Adipocyte (in vitro differentiated cells): Measurements from ENCODE around the gene SCARB1.

Experiments used
- DNase-seq: peaks from one replicate; pipeline ENCODE4 v3.0.0-alpha.2; 2015; ENCODE audit warnings: low read depth
- H3K27me3 ChIP-seq: replicated peaks from 2 replicates; pipeline ENCODE4 v1.7.0; 2013; ENCODE audit warnings: mild to moderate bottlenecking, low read length, moderate library complexity; ENCODE audit not compliant: control insufficient read depth, insufficient read depth
- H3K36me3 ChIP-seq: 2 replicates; pipeline ENCODE4 v1.7.0; 2013; ENCODE audit warnings: low read length, mild to moderate bottlenecking, moderate library complexity; ENCODE audit not compliant: control insufficient read depth, insufficient read depth, severe bottlenecking
- H3K4me1 ChIP-seq: 2 replicates; pipeline ENCODE4 v1.7.0; 2013; ENCODE audit warnings: mild to moderate bottlenecking, low read length, moderate library complexity; ENCODE audit not compliant: control insufficient read depth, insufficient read depth
- H3K4me3 ChIP-seq: 2 replicates; pipeline ENCODE4 v1.7.0; 2013; ENCODE audit warnings: mild to moderate bottlenecking, low read length, moderate library complexity
- H3K9ac ChIP-seq: 2 replicates; pipeline ENCODE4 v1.7.0; 2013; ENCODE audit warnings: mild to moderate bottlenecking, low read length, moderate library complexity
- H3K9me3 ChIP-seq: 2 replicates; pipeline ENCODE4 v1.7.0; 2013; ENCODE audit warnings: mild to moderate bottlenecking, low read length, moderate library complexity; ENCODE audit not compliant: control insufficient read depth

The SCARB1 gene

DNA sequence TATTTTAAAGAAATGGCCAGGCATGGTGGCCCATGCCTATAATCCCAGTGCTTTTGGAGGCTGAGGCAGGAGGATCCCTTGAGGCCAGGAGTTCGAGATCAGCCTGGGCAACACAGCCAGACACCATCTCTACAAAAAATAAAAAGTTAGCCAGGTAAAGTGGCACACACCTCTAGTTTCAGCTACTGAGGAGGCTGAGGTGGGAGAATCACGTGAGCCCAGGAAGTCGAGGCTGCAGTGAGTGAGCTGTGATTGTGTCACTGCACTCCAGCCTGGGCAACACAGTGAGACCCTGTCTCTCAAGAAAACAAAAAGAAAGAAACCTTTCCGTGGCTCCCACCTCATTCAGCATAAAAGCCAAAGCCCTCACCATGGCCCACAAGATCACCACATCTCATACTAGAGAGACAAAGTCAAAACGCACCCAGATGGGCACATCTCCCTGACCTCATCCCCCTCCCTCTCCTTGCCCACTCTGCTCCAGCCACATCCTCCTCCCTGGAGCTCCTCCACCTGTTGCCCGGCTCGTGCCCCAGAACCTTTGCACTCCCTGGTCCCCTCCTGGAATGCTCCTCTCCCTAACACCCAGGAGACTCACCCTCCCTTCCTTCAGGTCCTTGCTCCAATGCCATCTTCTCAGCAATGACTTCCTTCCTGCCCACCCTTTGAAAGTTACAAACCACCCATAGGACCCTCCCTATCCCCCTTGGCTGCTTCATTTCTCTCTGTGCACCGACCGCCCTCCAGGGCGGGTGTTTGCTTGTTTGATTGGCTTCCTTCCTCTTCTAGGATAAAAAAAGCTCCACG is 4.8 kb upstream of the SCARB1 start:
- no peak for DNase-seq
- Histone ChIP-seq H3K4me3 (no peak overlapping the region), H3K27me3 (no peaks in the 10 kb centered on the region), H3K9ac (no peak overlapping the region), H3K4me1 (no peaks in the 10 kb centered on the region), H3K36me3 (no peaks in the 10 kb centered on the region), H3K9me3 (no peaks in the 10 kb centered on the region)

DNA sequence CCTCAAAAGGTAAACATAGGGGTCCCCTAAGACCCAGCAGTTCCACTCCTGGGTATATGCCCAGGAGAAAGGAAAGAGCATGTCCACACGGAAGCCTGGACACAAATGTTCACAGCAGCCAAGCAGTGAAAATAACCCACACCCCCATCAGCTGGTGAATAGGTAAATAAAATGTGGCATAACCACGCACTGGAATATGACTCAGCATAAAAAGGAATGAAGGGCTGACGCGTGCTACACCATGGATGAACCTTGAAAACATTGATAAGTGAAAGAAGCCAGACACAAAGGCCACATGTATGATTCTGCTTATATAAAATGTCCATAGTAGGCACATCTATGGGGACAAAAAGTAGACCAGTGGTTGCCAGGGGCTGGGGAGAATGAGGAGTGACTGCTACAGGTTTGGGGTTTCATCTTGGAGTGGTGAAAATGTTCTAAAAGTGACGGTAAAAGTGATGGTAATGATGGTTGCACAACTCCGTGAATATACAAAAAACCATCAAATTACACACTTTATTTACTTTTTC is 3.8 kb upstream of the SCARB1 start:
- Histone ChIP-seq H3K27me3 (no peaks in the 10 kb centered on the region), H3K4me3 (no peak overlapping the region), H3K9me3 (no peaks in the 10 kb centered on the region), H3K9ac (no peak overlapping the region), H3K36me3 (no peaks in the 10 kb centered on the region), H3K4me1 (peaks cover 7% of the 10 kb centered on the region)
- DNase-seq, result peak; percentile 36

DNA sequence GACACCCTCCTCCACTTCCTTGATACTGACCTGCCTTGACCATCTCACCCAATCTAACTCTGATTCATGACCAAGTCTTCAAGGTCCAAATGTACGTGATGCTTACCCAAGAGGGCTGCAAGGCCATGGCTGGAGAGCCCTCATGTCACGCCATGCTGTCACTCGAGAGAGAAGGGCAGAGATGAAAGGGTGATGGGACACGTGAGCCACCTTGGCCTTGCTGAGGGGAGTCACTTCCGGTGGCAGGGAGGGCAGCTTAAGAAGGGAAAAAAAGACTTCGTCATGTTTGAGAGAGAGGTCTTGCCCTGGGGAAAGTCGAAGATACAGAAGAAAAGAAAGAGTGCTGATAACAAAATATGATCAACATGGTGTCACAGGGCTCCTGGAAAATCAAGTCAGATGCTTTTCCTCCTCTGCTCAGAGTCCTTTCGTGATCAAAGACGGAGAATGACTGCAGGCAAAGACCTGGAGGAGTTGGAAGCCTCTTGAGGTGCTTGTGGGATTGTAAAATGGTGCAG is 3.3 kb upstream of the SCARB1 start:
- Histone ChIP-seq H3K4me1 (peaks cover 11% of the 10 kb centered on the region), H3K36me3 (no peaks in the 10 kb centered on the region), H3K9me3 (no peaks in the 10 kb centered on the region), H3K4me3 (no peak overlapping the region), H3K27me3 (no peaks in the 10 kb centered on the region), H3K9ac (no peak overlapping the region)
- no peak for DNase-seq

DNA sequence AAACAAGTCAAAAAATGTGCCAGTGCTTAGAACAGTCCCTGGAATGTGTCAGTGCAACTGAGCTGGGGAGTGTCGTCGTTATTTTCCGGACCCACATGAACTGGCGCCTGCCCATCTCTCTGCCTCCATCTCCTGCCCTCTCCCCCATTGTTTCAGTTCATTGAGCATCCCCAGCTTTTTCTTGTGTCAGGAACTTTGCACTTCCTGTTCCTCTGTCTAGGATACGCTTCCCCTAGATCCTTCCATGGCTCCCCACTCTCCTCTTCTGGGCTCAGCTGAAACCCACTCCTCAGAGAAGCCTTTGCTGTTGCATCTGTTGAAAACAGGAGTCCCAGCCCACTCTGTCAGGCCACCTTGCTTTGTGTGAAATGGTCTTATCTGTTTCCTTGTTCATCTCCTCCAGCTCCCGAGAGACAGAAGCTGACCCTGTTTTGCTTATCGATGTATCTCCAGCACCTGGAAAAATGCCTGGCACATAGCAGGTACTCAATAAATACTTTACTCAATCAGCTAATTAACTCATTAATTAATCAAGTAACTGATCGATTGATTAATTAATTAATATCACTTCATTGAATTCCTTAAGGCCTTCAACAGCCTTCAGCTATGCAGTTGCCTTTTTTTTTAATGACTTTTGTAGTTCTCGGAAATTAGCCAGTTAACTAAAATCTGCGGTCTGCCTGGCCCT is 2.7 kb upstream of the SCARB1 start:
- H3K36me3 ChIP-seq, result no peaks in the 10 kb centered on the region
- H3K4me3 ChIP-seq, result no peak overlapping the region
- H3K27me3 ChIP-seq, result no peaks in the 10 kb centered on the region
- H3K4me1 ChIP-seq, result peaks cover 17% of the 10 kb centered on the region
- no peak for DNase-seq
- H3K9ac ChIP-seq, result no peak overlapping the region
- no peaks in the 10 kb centered on the region for H3K9me3 ChIP-seq

DNA sequence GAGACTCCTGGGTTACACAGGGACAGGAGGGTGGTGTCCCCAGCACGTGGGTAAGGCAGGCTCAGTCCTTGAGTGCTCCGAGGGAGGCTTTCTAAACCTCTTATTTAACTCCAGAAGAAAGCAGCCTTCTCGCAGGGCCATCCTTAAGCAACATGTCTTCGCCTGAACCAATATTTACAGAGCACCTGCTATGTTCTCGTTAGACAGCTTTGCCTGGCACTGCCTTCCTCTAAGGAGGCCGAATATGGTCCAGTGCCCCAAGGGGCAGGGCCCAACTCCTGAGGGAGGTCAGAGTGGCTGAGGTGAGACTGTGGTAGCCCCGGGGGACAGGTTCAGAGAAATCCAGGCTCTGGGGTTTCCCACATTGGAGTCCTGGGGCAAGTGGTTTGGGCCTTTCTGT is 2.1 kb upstream of the SCARB1 start:
- no peaks in the 10 kb centered on the region for H3K27me3 ChIP-seq
- no peak for DNase-seq
- H3K4me3 ChIP-seq, result no peak overlapping the region
- no peak overlapping the region for H3K9ac ChIP-seq
- H3K36me3 ChIP-seq, result peaks cover 3% of the 10 kb centered on the region
- H3K9me3 ChIP-seq, result no peaks in the 10 kb centered on the region
- peaks cover 19% of the 10 kb centered on the region for H3K4me1 ChIP-seq

DNA sequence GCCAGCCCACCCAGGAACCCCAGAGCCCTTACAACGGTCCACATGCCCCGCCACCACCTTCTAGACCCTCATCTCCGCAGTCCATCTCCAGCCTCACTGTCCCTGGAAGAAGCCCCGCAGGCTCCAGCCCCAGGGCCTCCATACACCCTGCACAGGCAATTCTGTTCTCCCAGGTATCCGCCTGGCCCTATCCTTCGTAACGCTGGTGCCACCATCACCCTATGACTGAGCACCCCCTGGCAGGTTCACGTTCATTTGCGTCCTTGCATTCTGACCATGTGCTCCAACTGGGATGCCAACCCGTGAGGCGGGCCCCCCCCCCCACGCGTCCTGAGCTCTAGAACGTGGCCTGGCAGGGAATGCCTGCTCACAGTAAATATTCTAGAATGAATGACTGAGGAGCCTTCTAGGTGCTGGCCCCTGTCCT is 675 bp upstream of the SCARB1 start:
- Histone ChIP-seq H3K4me3 (peak overlapping the region; percentile 72), H3K9ac (peak overlapping the region; percentile 77), H3K4me1 (peaks cover 21% of the 10 kb centered on the region), H3K9me3 (no peaks in the 10 kb centered on the region), H3K36me3 (peaks cover 3% of the 10 kb centered on the region), H3K27me3 (no peaks in the 10 kb centered on the region)
- no peak for DNase-seq

DNA sequence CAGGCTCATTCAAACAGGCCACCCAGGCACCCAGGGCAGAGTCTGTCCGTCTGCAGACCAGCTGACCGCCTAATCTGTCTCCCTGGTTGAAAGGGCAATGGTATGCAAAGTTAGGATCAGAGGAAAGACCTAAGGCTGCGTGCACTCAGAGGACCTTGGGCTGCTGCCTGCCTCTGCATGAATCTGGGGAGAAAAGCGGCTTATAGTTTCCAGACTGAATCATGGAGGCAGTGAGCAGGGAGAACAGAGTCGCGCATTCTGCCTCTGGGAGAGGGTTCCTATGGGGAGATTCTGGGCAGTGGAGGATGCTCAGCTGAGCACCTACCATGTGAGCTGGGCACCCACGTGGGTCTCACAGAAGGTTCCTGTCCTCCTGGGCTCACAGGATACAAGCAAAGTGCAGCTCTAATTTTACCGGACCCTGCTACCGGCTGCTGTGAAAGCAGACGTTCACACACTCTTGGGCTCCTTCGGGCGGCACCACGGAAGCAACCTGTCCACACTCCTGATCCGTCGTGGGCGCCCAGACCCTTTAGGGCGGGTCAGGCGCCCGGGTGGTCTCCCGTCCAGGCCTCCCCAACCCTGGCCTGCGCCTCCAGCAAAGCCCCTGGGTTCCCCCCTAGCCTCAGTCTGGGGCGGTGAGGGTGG is 772 bp downstream of the SCARB1 start:
- Histone ChIP-seq H3K27me3 (no peaks in the 10 kb centered on the region), H3K4me1 (peaks cover 21% of the 10 kb centered on the region), H3K9me3 (no peaks in the 10 kb centered on the region), H3K36me3 (peaks cover 7% of the 10 kb centered on the region), H3K9ac (peak overlapping the region; percentile 88), H3K4me3 (peak overlapping the region; percentile 87)
- peak; percentile 19 for DNase-seq

DNA sequence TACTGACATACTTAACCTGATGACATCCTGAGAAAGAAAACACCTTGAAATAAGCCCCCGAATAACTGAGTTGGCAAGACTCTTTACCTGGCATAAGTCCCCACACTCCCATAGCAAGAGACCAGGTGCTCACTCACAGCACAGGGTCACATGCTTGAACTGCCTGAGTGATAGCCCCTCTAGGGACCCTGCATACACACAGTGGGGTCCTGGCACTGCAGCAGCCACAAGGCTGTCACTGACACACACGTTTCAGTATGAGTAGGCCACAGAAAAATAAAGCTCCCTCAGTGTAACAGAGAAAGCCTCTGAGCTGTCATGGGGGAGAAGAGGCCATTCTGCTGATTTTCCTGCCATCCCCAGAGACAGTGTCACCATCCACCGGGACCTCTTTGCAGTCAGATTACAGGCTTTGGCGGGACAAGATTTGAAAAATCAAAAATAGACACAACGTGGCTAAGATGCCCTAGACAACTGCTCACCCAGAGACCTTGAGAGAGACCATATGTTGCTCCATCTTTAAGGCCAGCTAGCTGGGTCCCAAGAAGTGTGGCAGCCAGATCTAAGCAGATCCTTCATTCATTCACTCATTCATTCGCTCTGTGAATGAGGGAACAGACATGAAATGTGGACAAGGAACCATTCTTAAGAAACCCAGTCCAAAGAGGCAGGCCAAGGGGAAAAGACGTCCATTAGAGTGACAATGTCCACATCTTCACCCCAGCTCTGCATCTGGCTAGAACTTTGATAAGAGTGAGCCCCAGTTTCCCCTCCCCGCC is 1.6 kb downstream of the SCARB1 start:
- H3K9ac ChIP-seq, result peak overlapping the region; percentile 88
- no peaks in the 10 kb centered on the region for H3K27me3 ChIP-seq
- DNase-seq, result no peak
- peak overlapping the region; percentile 87 for H3K4me3 ChIP-seq
- peaks cover 7% of the 10 kb centered on the region for H3K36me3 ChIP-seq
- no peaks in the 10 kb centered on the region for H3K9me3 ChIP-seq
- H3K4me1 ChIP-seq, result peaks cover 21% of the 10 kb centered on the region

DNA sequence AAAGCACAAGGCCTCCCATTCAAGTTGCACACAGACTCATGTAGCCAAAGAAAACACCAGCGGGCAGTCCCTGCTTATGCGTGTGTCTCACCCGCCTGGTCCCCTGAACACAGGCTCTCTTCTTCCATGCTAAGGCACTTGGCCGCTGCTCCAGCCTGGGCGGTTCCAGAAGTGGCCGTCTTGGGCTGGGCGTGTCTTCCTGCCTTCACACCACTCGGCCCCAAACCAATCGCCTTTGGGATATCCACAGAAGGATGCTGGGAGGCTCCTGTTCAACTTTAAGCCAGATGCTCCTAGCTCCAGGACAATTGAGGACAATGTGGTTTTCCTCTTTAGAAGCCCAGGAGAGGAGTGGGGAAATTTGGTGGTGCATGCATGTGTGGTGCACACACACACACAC is 2.2 kb downstream of the SCARB1 start:
- Histone ChIP-seq H3K9ac (no peak overlapping the region), H3K4me1 (peaks cover 21% of the 10 kb centered on the region), H3K4me3 (peak overlapping the region; percentile 87), H3K27me3 (no peaks in the 10 kb centered on the region), H3K36me3 (peaks cover 7% of the 10 kb centered on the region), H3K9me3 (no peaks in the 10 kb centered on the region)
- no peak for DNase-seq

DNA sequence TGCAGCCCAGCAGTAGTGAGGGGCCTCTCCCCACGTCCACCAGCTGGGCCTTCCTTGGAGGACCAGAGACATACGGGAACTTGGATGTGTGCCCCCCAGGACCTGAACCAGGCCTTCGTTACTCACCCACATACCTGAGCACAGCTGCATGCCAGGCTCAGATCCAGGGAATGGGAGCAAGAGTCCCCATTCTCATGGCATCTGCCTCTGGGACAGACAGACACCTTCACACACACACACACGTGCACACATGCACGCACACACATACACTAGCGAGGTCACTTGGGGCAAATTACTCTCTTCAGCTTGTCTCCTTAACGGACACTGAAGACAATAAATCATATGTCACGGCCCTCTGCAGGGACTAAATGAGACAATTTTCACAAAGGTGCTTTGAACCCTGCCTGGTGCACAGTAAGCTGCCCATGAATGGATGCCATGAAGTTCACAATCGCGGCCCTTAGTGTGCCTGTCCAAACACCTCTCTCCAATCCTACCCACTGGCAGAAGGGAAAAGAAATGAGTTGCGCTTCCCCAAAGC is 5.7 kb downstream of the SCARB1 start:
- H3K27me3 ChIP-seq, result no peaks in the 10 kb centered on the region
- no peak overlapping the region for H3K9ac ChIP-seq
- peaks cover 21% of the 10 kb centered on the region for H3K4me1 ChIP-seq
- no peak overlapping the region for H3K4me3 ChIP-seq
- peaks cover 7% of the 10 kb centered on the region for H3K36me3 ChIP-seq
- H3K9me3 ChIP-seq, result no peaks in the 10 kb centered on the region
- no peak for DNase-seq
